Kidney (tissue), 14 donors: ENCODE results near the gene F12. TPM values are rescaled to one million over a fixed set of nuclear protein-coding genes. Genes with fewer than 3 reads are reported as not detected.
A peak's percentile ranks its signal among the peaks of the same experiment; 100 is the strongest.

ENCODE experiments used
- DNase-seq, 5 donors: peaks; one replicate each; pipeline ENCODE4 v3.0.0-alpha.2; 2013 to 2020
- FAIRE-seq: peaks from 2 replicates; lab custom pipeline; 2012; peaks lifted over from hg19 to GRCh38; lab: Jason Lieb, UNC
- H3K27ac ChIP-seq, 2 donors: one replicate each; pipeline ENCODE4 v1.7.0; 2013; ENCODE audit warnings: low read depth in 2 of 2, low read length in 2 of 2, inconsistent platforms in 1 of 2
- H3K27me3 ChIP-seq: one replicate; pipeline ENCODE4 v1.7.1; 2013; ENCODE audit warnings: low read length, inconsistent platforms; ENCODE audit not compliant: control insufficient read depth, insufficient read depth
- H3K36me3 ChIP-seq, 3 donors: one replicate each; pipeline versions ENCODE4 v1.7.0 to v1.7.1; 2013; ENCODE audit warnings: low read length in 3 of 3, control low read depth in 1 of 3, inconsistent platforms in 1 of 3; ENCODE audit not compliant: insufficient read depth in 3 of 3, control insufficient read depth in 2 of 3
- H3K4me1 ChIP-seq, 3 donors: one replicate each; pipeline versions ENCODE4 v1.7.0 to v1.7.1; 2013; ENCODE audit warnings: low read length in 3 of 3, inconsistent platforms in 1 of 3, low read depth in 1 of 3; ENCODE audit not compliant: control insufficient read depth in 2 of 3, insufficient read depth in 2 of 3
- H3K4me3 ChIP-seq, 3 donors: one replicate each; pipeline versions ENCODE4 v1.7.0 to v1.8.1; 2013; ENCODE audit warnings: low read length in 3 of 3, control low read depth in 1 of 3, inconsistent platforms in 1 of 3
- H3K9ac ChIP-seq, 3 donors: one replicate each; pipeline versions ENCODE4 v1.7.0 to v1.7.1; 2013; ENCODE audit warnings: low read length in 3 of 3, control low read depth in 1 of 3, inconsistent platforms in 1 of 3
- H3K9me3 ChIP-seq, 3 donors: one replicate each; pipeline versions ENCODE4 v1.7.0 to v1.7.1; 2013; ENCODE audit warnings: low read length in 3 of 3, control low read depth in 1 of 3, inconsistent platforms in 1 of 3; ENCODE audit not compliant: control insufficient read depth in 2 of 3, insufficient read depth in 1 of 3
- intact Hi-C: fragments of 100-400 bp; cut with DNase I; formaldehyde crosslinking; loops from one replicate; pipeline ENCODE4 v1.11.1; 2022
- polyA plus RNA-seq: library from polyadenylated mRNA; stranded (reverse); fragments of 350-450 nt; fragmentation: Illumina TruSeq; extraction: RNeasy Lipid Tissue Mini Kit (QIAGEN cat#74804); gene quantifications from one replicate; pipeline ENCODE4 v1.2.3, GENCODE V29; 2014; ENCODE audit warnings: low read depth, low replicate concordance; ENCODE audit not compliant: insufficient read depth
- total RNA-seq: library from RNA; stranded (reverse); fragmentation: NEBNext Ultra II Directional; extraction: Animal tissue kit (Norgen Biotek cat#: 25700); gene quantifications from one replicate; pipeline ENCODE4 v1.2.1, GENCODE V29; 2021
- TF ChIP-seq, protein P1 (sequence below): IDR thresholded peaks from 3 replicates; pipeline ENCODE4 v1.5.1; 2012; ENCODE audit warnings: mild to moderate bottlenecking, moderate library complexity, borderline replicate concordance; ENCODE audit not compliant: insufficient read depth; ENCODE audit errors: extremely low read depth
- donor health status: control.
- donor health status: control.
- donor health status: control.
- donor health status: control.
- donor health status: control.
- donor health status: DM: yes; HTN: yes; CAD: no.
- donor health status: Normal renal cell carcinoma (clear cell type).

Gene F12
- total and polyA plus RNA-seq, 2 donors from 2014 or later, result 3.1 to 4.2 TPM

DNA sequence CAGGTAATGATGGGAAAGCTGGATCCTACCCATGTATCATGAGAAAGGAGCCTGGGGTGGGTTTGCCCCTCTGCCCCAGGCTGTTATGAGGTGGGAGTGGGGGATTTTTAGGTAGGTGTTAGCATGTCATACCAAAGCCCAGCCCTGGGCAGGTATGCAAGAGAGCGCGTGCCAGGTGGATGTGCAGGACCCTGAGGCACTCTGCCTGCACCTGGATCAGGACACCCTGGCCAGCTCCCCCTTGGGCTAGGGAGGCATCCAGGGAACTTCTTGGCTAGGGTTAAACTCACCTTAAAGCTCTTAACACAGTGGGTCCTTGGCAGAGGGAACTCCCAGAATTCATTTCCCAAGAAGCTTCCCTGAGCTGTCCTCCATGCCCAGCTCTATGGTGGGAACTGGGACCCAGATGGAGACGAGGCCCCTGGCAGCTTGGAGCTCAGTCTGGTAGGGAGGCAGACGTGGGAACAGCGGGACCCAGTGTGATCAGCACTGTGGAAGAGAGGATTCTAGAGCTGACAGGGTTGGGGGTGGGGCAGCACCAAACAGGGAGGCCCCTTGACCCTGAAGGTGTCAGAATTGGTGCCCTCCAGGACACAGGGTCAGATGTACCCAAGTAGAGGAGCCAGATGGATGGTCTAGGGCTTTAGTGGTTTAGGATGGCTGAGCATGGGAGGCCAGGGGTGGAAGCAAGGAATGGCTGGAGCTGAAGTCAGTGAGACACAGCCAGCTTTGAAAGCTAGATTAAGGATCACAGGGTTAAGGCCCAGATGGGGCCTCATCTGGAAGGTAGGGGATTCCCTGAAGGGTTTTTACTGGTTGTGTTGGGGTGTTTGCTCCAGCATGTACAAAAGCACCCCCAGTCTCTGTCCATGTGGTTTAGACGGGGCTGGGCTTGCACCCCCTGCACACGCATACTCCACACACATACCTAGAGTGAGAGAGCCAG lies 35.0 kb upstream of the F12 start:
- no peaks in the 10 kb centered on the region for H3K36me3 ChIP-seq
- intact Hi-C loops, result no loop called here
- H3K9me3 ChIP-seq, result no peaks in the 10 kb centered on the region
- FAIRE-seq (no peak), DNase-seq (peak in 1 of 5 donors; percentile 48)
- TF ChIP-seq, protein P1, sequence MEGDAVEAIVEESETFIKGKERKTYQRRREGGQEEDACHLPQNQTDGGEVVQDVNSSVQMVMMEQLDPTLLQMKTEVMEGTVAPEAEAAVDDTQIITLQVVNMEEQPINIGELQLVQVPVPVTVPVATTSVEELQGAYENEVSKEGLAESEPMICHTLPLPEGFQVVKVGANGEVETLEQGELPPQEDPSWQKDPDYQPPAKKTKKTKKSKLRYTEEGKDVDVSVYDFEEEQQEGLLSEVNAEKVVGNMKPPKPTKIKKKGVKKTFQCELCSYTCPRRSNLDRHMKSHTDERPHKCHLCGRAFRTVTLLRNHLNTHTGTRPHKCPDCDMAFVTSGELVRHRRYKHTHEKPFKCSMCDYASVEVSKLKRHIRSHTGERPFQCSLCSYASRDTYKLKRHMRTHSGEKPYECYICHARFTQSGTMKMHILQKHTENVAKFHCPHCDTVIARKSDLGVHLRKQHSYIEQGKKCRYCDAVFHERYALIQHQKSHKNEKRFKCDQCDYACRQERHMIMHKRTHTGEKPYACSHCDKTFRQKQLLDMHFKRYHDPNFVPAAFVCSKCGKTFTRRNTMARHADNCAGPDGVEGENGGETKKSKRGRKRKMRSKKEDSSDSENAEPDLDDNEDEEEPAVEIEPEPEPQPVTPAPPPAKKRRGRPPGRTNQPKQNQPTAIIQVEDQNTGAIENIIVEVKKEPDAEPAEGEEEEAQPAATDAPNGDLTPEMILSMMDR, result no peak
- H3K9ac ChIP-seq, result no peak overlapping the region
- H3K27ac ChIP-seq, result no peak overlapping the region
- H3K27me3 ChIP-seq, result no peaks in the 10 kb centered on the region
- H3K4me1 ChIP-seq, result peaks cover 0 to 11% (median 6%) of the 10 kb centered on the region in 3 donors
- H3K4me3 ChIP-seq, result no peak overlapping the region

DNA sequence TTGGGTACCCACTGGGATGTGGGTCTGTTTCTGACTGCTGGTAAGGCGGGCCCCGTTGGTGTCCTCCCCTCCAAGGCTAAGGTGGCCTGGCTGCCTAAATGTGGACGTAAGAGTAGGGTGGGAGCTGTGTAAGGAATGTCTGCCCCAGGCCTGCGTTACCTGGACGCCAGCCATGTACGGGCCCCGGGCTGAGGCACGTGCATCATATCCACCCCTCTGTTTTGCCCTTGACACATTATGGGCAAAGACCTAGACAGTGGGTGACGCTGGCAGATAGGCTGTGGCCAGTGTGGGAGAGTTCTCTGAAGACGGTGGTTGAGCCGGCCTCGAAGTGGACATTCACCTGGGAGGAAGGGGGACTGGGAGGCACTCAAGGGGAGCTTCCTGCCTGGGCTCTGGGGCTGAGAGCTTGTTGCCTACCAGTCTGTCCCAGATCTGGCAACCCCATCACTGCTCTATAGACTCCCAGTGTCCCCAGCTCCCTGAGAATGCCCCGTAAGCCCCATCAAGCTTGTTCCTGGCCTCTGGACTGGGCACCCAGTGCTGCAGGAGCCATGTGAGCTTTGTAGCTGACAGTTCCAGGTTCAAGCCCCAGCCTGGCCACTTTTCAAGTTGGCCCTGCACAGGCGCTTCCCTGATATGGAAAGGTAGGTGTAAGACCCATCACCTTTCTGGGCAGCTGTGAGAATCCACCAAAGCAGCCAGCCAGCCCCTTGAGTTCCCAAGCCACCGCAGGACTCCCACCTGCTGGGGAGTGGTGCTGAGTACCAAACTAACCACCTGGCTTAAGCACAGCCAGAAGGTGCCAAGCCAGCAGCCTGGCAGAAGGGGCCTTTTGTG lies 34.0 kb upstream of the F12 start:
- Histone ChIP-seq H3K9ac (no peak overlapping the region), H3K36me3 (no peaks in the 10 kb centered on the region), H3K4me3 (no peak overlapping the region), H3K27me3 (no peaks in the 10 kb centered on the region), H3K9me3 (no peaks in the 10 kb centered on the region), H3K27ac (no peak overlapping the region), H3K4me1 (peaks cover 0 to 11% (median 6%) of the 10 kb centered on the region in 3 donors)
- TF ChIP-seq, protein P1, result no peak
- FAIRE-seq (no peak), DNase-seq (peak in 1 of 5 donors; percentile 48)
- intact Hi-C loops, result no loop called here

DNA sequence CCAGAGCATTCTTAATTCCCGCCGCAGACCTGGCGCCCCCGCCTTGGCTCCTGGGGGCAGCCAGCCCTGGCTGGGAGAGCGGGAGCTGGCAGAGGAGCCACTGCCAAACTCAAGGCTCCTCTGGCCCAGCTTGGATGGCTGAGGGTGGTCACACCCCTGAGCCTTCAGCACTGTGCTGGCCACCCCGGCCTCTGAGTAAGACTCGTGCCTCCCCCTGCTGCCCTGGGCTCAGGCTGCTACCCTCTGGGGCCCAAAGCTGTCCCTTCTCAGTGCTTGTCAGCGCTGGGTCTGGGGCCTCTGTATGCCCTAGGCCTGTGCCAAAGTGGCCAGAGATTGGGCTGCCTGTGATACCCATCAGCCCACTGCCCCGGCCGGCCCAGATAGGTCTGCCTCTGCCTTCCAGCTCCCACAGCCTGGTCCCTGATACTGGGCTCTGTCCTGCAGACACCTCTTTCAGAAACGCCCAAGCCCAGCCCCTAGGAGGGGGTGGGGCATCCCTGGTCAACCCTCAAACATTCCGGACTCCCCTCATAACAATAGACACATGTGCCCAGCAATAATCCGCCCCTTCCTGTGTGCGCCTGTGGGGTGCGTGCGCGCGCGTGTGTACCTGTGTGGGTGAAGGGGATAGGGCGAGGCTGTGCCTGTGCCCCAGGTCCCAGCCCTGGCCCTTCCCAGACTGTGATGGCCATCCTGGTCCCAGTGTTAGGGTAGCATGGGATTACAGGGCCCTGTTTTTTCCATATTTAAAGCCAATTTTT lies 32.9 kb upstream of the F12 start:
- intact Hi-C loops, result no loop called here
- Histone ChIP-seq H3K4me1 (peaks cover 0 to 6% (median 5%) of the 10 kb centered on the region in 3 donors), H3K4me3 (no peak overlapping the region), H3K27ac (no peak overlapping the region), H3K27me3 (no peaks in the 10 kb centered on the region), H3K36me3 (peaks cover 0 to 2% (median 1%) of the 10 kb centered on the region in 3 donors), H3K9ac (no peak overlapping the region), H3K9me3 (no peaks in the 10 kb centered on the region)
- no peak for DNase-seq
- TF ChIP-seq, protein P1, result no peak
- FAIRE-seq, result no peak
